Measurements from ENCODE around the gene SORCS2. TPM values are rescaled to one million over a fixed set of nuclear protein-coding genes. Genes with fewer than 3 reads are reported as not detected.

The SORCS2 gene
- total and polyA plus RNA-seq, 2 of the 8 experiments (the other 6 are each of a cell fraction or from before 2014, with no cell fraction given): 0.36 to 1.8 TPM

GRCh38 chr4:7170012-7170411 lies 22.3 kb upstream of the SORCS2 start:
- Histone ChIP-seq H3K9ac (replicated peaks in 1 of 4; ENCODE audit: extremely low read depth in 1 of 4, low read depth in 3 of 4, low read length in 3 of 4) (no peak overlapping the region), H2BK20ac (ENCODE audit: low read length) (no peak overlapping the region), H3K4me2 (ENCODE audit: insufficient read depth in 1 of 2, low read depth in 2 of 2, low read length in 2 of 2) (no peak overlapping the region), H3K14ac (ENCODE audit: insufficient read length) (no peak overlapping the region), H2BK120ac (replicated peaks; ENCODE audit: low read depth, low read length) (no peak overlapping the region), H4K20me1 (replicated peaks in 1 of 2; ENCODE audit: control insufficient read depth in 1 of 2, insufficient read depth in 2 of 2, low read length in 2 of 2) (peaks cover 0 to 2% of the 10 kb centered on the region in 2 experiments), H3K36me3 (ENCODE audit: control insufficient read depth in 2 of 4, insufficient read depth in 4 of 4, low read length in 3 of 4) (no peaks in the 10 kb centered on the region), H3K18ac (ENCODE audit: extremely low read depth, low read length) (no peak overlapping the region), H3K79me2 (ENCODE audit: control insufficient read depth in 1 of 2, insufficient read depth in 2 of 2, low read length in 2 of 2) (no peaks in the 10 kb centered on the region), H3K23me2 (ENCODE audit: low read depth, low read length) (no peaks in the 10 kb centered on the region), H3K4me1 (replicated peaks in 1 of 4; ENCODE audit: control insufficient read depth in 3 of 4, insufficient read depth in 4 of 4, low read length in 3 of 4) (no peaks in the 10 kb centered on the region), H3K23ac (ENCODE audit: insufficient read length) (no peak overlapping the region), H3K4ac (replicated peaks; ENCODE audit: insufficient read length, low read depth, low read length) (no peak overlapping the region), H3K27me3 (replicated peaks in 1 of 4; ENCODE audit: control insufficient read depth in 3 of 4, extremely low read depth in 1 of 4, insufficient read depth in 3 of 4, low read length in 3 of 4) (no peaks in the 10 kb centered on the region; a peak in 1 of 7 replicates), H4K8ac (ENCODE audit: extremely low read depth, insufficient read depth, low read length) (no peak overlapping the region), H2BK12ac (ENCODE audit: low read depth, low read length) (no peak overlapping the region), H3K56ac (replicated peaks; ENCODE audit: insufficient read length, low read depth, low read length) (no peak overlapping the region), H2BK15ac (ENCODE audit: low read length) (no peak overlapping the region), H3K79me1 (ENCODE audit: low read depth, low read length) (no peaks in the 10 kb centered on the region), H2AK5ac (ENCODE audit: low read depth, low read length) (no peak overlapping the region), H3K4me3 (ENCODE audit: extremely low read depth in 1 of 4, insufficient read depth in 2 of 4, low read depth in 3 of 4, low read length in 4 of 4) (no peak overlapping the region), H3K27ac (ENCODE audit: low read depth, low read length) (no peak overlapping the region), H3K9me3 (ENCODE audit: insufficient read depth in 2 of 2, low read depth in 1 of 2, low read length in 1 of 2) (no peaks in the 10 kb centered on the region), H4K91ac (replicated peaks; ENCODE audit: insufficient read length, low read length) (no peak overlapping the region), H2AFZ (ENCODE audit: low read length) (no peak overlapping the region), H4K5ac (ENCODE audit: insufficient read length, low read depth, low read length) (no peak overlapping the region), H2BK5ac (ENCODE audit: low read depth, low read length) (no peak overlapping the region)
- CTCF ChIA-PET (ENCODE audit: partially characterized antibody): interaction anchor here (0.8 to 2.5 kb wide), 7 partner anchors 11 to 68 kb away, joined by 3 to 12 read pairs (median 4); no protein-coding TSS in a partner anchor
- POLR2A ChIA-PET (ENCODE audit: partially characterized antibody): no interaction called here
- DNase-seq (ENCODE audit: low read depth in 1 of 2, low spot score in 2 of 2) (no peak), FAIRE-seq (no peak)
- 85% methylated on average over 3 of the region's 3 CpGs; no CpG with 5 or more reads in 1 of the 2 experiments for WGBS, 2 experiments (ENCODE audit: extremely low coverage in 1 of 2, insufficient coverage in 1 of 2, insufficient read length in 1 of 2, insufficient replicate concordance in 2 of 2, low coverage in 1 of 2, low lambda C conversion rate in 2 of 2, missing lambda C conversion rate in 1 of 2)
- TF ChIP-seq SP1 (IDR thresholded peaks at IDR 0.05; ENCODE audit: low read depth, low read length) (no peak), SAP30 (IDR thresholded peaks at IDR 0.05; ENCODE audit: insufficient read depth, insufficient replicate concordance, low read length) (no peak), KDM5A (IDR thresholded peaks at IDR 0.05; ENCODE audit: low read length) (no peak), POU5F1 (IDR thresholded peaks at IDR 0.05; ENCODE audit: low read depth, low read length) (no peak), ATF3 (IDR thresholded peaks at IDR 0.05; ENCODE audit: insufficient read depth, low read depth, low read length) (no peak), CEBPB (IDR thresholded peaks at IDR 0.05; ENCODE audit: low read depth, low read length) (no peak), GTF2F1 (IDR thresholded peaks at IDR 0.05; ENCODE audit: borderline replicate concordance, low read depth, low read length) (no peak)
